Central memory CD8-positive, alpha-beta T cell (primary cell): Measurements from ENCODE around the gene GBP1.
"Not testable (repeated sequence)": the region's sequence is repeated elsewhere in the genome, so short reads cannot be mapped to it uniquely, and the experiment has no call there.

ENCODE experiments used
- ATAC-seq: fragments of 150-1000 bp; cut with Tn5 transposase; replicated peaks from 2 replicates; pipeline ENCODE4 v1.10.0; 2022; ENCODE audit warnings: mild to moderate bottlenecking, moderate FRiP score, moderate number of reproducible peaks; ENCODE audit not compliant: poor library complexity, severe bottlenecking; ENCODE audit errors: extremely low read depth
- DNase-seq, 2 donors: peaks; one replicate each; pipeline ENCODE4 v3.0.0; 2021; ENCODE audit warnings: low spot score in 2 of 2
- H3K27ac Mint-ChIP-seq: one replicate; pipeline ENCODE4 v1.8.0; 2022; ENCODE audit warnings: low read depth, mild to moderate bottlenecking, moderate library complexity, mixed read lengths
- H3K27me3 Mint-ChIP-seq: one replicate; pipeline ENCODE4 v1.8.0; 2022; ENCODE audit warnings: mixed read lengths
- H3K36me3 Mint-ChIP-seq: one replicate; pipeline ENCODE4 v1.8.0; 2022; ENCODE audit warnings: mild to moderate bottlenecking, moderate library complexity, mixed read lengths; ENCODE audit not compliant: insufficient read depth
- H3K4me1 Mint-ChIP-seq: one replicate; pipeline ENCODE4 v1.8.0; 2022; ENCODE audit warnings: mixed read lengths
- H3K4me3 Mint-ChIP-seq: one replicate; pipeline ENCODE4 v1.8.0; 2022; ENCODE audit warnings: mild to moderate bottlenecking, moderate library complexity, mixed read lengths
- H3K9me3 Mint-ChIP-seq: one replicate; pipeline ENCODE4 v1.8.0; 2022; ENCODE audit warnings: mixed read lengths

GBP1 gene

DNA sequence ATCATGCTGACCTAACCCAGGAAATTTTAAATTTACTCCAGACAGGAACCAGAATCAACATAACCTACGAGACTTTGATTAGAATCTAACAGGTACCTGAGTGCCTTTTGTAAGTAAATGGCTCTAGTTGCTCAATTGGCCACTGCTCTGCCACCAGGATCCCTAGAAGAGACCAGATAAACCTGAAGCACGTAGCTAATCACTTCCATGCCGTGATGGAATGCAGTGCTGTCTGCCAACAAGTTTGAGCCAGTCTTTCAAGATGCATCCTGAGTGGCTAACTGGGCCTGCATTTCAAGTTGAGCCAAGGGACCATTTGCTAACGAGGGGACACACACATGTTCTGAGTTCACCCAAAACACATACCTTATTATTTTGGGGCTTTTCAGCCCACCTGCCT, 15.8 kb downstream of the GBP1 start:
- H3K36me3 Mint-ChIP-seq, result peaks cover 35% of the 10 kb centered on the region

DNA sequence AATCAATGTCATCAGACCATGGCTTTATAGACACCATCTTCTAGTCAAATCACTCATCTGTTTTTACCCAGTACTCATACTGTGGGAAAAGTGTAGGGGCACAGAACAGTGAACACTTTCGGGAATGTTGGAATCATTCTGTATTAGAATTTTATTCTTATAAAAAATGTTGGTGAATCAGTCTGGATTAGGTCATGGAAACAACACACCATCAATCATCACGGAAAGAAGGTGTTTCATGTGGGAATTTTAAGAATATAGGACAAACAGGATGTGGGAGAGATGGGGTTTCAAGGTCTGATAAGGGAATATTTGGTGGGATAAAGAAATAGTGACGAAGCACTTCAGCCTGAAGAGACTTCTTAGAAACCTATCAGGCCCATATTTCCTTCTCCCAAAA, 17.3 kb downstream of the GBP1 start:
- no peaks in the 10 kb centered on the region for H3K27me3 Mint-ChIP-seq
- no peaks in the 10 kb centered on the region for H3K4me1 Mint-ChIP-seq
- H3K4me3 Mint-ChIP-seq, result no peak overlapping the region
- peaks cover 4% of the 10 kb centered on the region for H3K9me3 Mint-ChIP-seq
- DNase-seq (no peak), ATAC-seq (no peak)
- peaks cover 24% of the 10 kb centered on the region for H3K36me3 Mint-ChIP-seq
- H3K27ac Mint-ChIP-seq, result no peak overlapping the region

More for the DNA sequence above, 15.8 kb downstream of the GBP1 start:
- not testable (repeated sequence) for H3K27me3 Mint-ChIP-seq, H3K27ac Mint-ChIP-seq, H3K4me1 Mint-ChIP-seq, DNase-seq, ATAC-seq, H3K4me3 Mint-ChIP-seq, H3K9me3 Mint-ChIP-seq

DNA sequence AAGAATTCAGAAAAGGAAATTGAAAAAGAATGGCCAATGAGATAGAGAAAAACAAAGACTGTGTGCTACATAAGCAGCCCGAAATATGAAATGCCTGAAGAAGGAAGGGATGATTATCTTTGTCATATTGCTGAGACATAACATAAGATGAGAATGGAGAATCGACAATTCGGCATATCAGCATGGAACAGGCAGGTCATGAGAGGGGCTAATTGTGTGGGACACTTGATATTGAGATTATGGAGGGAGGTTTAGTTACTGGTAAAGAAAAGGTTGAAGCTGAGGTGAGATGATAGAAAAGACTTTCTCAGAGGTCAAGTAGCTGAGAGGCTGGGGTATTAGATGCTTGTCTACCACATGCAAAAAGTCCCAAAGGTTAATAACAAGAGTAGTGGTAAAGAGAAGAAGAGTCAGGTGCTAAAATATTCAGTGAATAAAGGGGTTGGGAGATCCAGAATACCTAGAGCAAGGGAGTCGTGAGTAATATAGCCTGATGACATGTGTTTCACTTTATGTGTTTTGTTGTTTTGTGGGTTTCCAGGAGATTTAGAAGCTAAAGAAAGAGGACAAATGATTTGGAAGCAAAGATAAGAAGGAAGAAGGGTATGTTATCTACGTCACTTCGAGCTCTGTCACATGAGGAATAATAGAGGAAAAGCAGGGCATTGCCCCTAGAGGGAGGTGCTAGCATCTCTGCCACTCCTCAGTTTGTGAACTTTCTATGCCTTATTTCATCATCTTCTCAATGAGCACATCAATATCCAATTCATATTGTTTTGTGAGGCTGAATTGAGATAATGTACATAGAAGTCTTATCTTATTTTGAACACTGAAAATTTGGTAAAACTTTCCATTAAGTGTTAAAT, 18.5 kb downstream of the GBP1 start:
- H3K27me3 Mint-ChIP-seq, H3K9me3 Mint-ChIP-seq, H3K4me1 Mint-ChIP-seq, H3K4me3 Mint-ChIP-seq, H3K27ac Mint-ChIP-seq, DNase-seq: not testable (repeated sequence)
- ATAC-seq, result peak; percentile 54
- peaks cover 19% of the 10 kb centered on the region for H3K36me3 Mint-ChIP-seq

DNA sequence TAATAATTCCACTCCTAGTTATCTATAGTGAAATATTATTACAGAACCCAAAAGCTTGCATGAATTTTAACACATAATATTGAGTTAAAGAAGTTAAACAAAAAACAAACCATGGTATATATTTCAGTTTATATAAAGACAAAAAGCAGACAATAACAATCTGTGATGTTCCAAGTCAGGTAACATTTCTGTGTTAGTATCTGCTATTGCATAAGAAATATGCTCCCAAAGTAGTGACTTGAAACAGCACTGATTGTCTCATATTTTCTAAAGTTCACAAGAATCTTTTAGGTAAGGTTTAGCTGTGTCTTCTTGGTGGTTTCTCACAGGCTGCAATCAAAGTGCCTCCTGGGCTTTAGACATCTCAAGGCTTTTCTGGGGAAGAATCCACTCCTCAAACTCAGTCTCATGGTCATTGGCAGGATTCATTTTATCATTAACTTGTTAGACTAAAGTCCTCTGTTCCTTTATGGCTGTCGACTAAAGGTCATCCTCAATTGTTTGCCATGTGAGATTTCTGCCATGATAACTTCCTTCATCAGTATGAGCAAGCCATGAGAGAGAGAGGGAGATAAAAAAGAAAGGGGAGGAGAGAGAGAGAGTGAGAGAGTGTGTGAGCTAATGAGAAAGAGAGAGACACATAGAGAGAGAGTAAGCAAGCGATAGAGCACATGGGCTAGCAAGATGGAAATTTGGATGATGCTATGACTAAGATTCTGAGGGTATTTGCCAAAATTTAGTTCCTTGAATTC, 19.9 kb downstream of the GBP1 start:
- Mint-ChIP-seq H3K27ac (no peak overlapping the region), H3K4me1 (peaks cover 15% of the 10 kb centered on the region), H3K9me3 (peaks cover 5% of the 10 kb centered on the region), H3K4me3 (no peak overlapping the region), H3K36me3 (peaks cover 10% of the 10 kb centered on the region), H3K27me3 (no peaks in the 10 kb centered on the region)
- DNase-seq (no peak), ATAC-seq (no peak)

DNA sequence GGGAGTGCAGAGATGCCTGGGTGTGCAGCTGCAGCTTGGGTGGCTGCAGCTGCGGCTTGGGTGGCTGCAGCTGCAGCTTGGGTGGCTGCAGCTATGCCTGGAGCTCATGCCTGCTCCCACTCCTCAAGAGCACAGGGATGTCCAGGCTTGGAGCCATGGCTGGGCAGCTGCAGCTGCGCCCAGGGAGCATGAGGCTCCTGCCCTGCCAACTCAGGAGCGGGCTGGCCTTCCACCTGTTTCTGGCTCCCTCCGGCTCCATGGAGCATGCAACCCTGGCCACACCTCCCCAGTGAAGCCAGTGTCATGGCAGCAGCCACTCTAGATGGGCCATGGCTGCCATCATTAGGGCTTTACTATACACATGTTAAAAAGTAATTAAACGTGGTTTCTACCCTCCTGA, 21.1 kb downstream of the GBP1 start:
- no peak for ATAC-seq
- DNase-seq, result no peak
- Mint-ChIP-seq H3K4me3 (no peak overlapping the region), H3K9me3 (peaks cover 5% of the 10 kb centered on the region), H3K4me1 (peaks cover 24% of the 10 kb centered on the region), H3K27me3 (no peaks in the 10 kb centered on the region), H3K36me3 (peaks cover 6% of the 10 kb centered on the region), H3K27ac (no peak overlapping the region)

DNA sequence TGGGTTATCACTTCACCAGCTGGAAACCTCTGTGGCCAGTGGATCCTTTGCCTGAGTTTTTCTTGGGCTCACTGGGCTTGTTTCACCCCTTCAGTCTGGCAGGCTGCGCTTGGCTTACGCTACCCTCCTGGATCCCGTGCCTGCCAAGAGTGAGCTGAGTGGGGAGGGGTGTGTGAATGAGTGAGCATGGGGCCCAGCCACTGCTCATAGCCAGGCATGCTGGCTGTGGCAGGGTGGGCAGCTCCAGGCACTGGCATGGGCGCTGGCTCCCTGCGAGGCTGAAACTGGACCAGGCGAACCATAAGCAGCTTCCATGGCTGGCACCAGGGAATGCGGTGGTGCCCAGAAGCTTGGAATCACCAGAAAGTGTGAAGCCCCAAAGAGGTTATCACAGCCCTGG, 22.5 kb downstream of the GBP1 start:
- Mint-ChIP-seq H3K27ac (no peak overlapping the region), H3K4me1 (peaks cover 32% of the 10 kb centered on the region), H3K9me3 (peaks cover 5% of the 10 kb centered on the region), H3K36me3 (peaks cover 5% of the 10 kb centered on the region), H3K27me3 (no peaks in the 10 kb centered on the region), H3K4me3 (no peak overlapping the region)
- DNase-seq (no peak), ATAC-seq (no peak)

DNA sequence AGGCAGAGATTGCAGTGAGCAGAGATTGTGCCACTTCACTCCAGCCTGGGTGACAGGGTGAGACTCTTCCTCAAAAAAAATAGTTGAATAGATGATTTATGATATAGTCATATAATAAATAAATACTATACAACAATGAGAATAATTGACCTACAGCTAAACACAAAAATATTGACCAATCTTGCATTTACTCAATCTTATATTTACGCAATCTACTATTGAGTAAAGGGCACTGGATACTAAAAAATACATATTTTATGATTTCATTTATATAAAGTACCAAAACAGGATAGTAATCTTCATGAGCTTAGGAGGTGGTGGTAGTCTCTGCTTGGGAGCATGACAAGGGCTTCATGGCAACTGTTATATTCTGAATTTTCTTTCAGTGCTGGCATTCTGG, 23.3 kb downstream of the GBP1 start:
- ATAC-seq, result no peak

DNA sequence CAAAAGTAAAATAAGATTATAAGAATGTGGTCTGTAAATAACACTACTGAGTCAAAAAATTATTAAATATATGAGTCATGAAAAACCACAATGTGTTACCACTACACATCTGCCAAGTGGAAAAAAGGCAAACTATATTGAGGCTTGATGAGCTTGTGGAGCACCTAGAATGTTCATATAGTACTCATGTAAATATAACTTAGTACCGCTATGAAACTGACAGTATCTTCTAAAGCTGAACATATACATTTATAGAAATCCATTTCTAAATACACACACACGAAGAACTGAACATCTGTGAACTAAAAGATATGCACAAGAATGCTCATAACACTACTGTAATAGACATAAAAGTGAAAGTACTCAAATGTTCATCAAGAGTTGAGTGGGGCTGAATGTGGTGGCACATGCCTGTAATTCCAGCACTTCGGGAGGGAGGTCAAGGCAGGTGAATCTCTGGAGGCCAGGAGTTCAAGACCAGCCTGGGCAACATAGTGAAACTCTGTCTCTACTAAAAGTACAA, 23.8 kb downstream of the GBP1 start:
- Mint-ChIP-seq H3K4me1 (peaks cover 32% of the 10 kb centered on the region), H3K27me3 (no peaks in the 10 kb centered on the region), H3K27ac (peak overlapping the region; percentile 80), H3K9me3 (peaks cover 5% of the 10 kb centered on the region), H3K36me3 (peaks cover 5% of the 10 kb centered on the region), H3K4me3 (peak overlapping the region; percentile 33)
- DNase-seq (no peak), ATAC-seq (peak; percentile 73)

More for the DNA sequence above, 23.3 kb downstream of the GBP1 start:
- Mint-ChIP-seq H3K4me1 (peaks cover 32% of the 10 kb centered on the region), H3K27ac (peak overlapping the region; percentile 80), H3K36me3 (peaks cover 5% of the 10 kb centered on the region), H3K4me3 (peak overlapping the region; percentile 33), H3K9me3 (peaks cover 5% of the 10 kb centered on the region), H3K27me3 (no peaks in the 10 kb centered on the region)
- no peak for DNase-seq

DNA sequence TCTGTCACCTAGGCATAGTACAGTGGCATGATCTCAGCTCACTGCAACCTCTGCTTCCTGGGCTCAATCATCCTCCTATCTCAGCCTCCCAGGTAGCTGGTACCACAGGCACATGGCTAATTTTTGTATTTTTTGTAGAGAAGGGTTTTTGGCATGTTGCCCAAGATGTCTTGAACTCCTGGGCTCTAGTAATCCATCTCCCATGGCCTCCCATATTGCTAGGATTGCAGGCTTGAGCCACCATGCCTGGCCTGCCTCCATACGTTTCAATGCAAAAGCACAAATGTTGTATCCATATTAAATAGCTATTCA, 24.7 kb downstream of the GBP1 start:
- H3K36me3 Mint-ChIP-seq, result peaks cover 5% of the 10 kb centered on the region
- no peak overlapping the region for H3K27ac Mint-ChIP-seq
- DNase-seq (no peak), ATAC-seq (no peak)
- H3K4me1 Mint-ChIP-seq, result peaks cover 37% of the 10 kb centered on the region
- H3K27me3 Mint-ChIP-seq, result no peaks in the 10 kb centered on the region
- no peak overlapping the region for H3K4me3 Mint-ChIP-seq
- peaks cover 5% of the 10 kb centered on the region for H3K9me3 Mint-ChIP-seq

DNA sequence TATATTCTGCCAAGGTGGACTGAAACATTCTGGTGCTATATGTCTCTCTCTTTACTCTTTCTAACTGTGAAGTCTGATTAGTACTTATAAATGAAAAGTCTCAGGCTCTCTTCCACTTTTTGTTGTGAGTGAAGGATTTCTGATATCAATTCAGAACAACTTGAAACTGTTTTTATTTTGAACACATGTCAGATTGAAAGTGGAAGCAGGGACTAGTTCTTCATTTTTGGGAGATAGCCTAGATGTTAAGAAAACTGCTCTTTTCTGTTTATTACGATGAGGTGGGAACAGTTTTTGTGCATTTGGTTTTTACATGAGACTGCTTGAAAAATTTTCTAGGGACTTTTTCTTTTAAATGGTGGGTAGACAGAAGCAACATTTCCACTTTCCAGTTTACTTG, 27.8 kb downstream of the GBP1 start:
- no peaks in the 10 kb centered on the region for H3K9me3 Mint-ChIP-seq
- H3K4me3 Mint-ChIP-seq, result no peak overlapping the region
- ATAC-seq (no peak), DNase-seq (no peak)
- H3K27ac Mint-ChIP-seq, result no peak overlapping the region
- peaks cover 63% of the 10 kb centered on the region for H3K4me1 Mint-ChIP-seq
- peaks cover 2% of the 10 kb centered on the region for H3K36me3 Mint-ChIP-seq
- no peaks in the 10 kb centered on the region for H3K27me3 Mint-ChIP-seq

DNA sequence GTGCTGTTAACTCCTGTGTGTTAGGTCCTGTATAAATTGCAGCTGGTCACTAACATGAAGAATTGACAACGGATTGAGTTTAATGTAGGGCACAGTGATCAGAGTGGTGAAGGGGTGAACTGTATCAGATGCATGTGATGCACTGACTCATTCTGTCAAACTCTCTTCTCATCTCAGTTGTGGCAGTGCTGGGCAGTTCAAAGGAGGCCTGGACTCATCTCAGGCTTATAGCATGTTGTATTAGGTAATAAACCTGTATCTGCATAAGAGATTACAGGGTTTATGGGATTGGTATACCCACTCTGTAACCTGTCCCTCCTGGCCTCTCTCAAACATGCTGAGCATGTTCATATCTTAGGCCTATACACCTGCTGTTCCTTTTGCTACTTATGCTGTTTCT, 29.9 kb downstream of the GBP1 start:
- ATAC-seq (no peak), DNase-seq (no peak)
- Mint-ChIP-seq H3K27me3 (no peaks in the 10 kb centered on the region), H3K4me3 (no peak overlapping the region), H3K36me3 (peaks cover 2% of the 10 kb centered on the region), H3K27ac (peak overlapping the region; percentile 68), H3K9me3 (peaks cover 6% of the 10 kb centered on the region), H3K4me1 (peaks cover 60% of the 10 kb centered on the region)

DNA sequence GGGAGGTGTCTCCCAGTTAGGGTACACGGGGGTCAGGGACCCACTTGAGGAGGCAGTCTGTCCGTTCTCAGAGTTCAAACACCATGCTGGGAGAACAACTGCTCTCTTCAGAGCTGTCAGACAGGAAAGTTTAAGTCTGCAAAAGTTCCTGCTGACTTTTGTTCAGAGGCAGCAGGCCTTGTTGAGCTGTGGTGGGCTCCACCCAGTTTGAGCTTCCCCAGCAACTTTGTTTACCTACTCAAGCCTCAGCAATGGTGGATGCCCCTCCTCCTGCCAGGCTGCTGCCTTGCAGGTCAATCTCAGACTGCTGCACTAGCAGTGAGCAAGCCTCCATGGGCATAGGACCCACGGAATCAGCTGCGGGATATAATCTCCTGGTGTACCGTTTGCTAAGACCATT, 31.0 kb downstream of the GBP1 start:
- H3K9me3 Mint-ChIP-seq, H3K4me3 Mint-ChIP-seq, DNase-seq, H3K36me3 Mint-ChIP-seq, H3K27me3 Mint-ChIP-seq, ATAC-seq: not testable (repeated sequence)
- Mint-ChIP-seq H3K27ac (peak overlapping the region; percentile 35), H3K4me1 (peaks cover 61% of the 10 kb centered on the region)

DNA sequence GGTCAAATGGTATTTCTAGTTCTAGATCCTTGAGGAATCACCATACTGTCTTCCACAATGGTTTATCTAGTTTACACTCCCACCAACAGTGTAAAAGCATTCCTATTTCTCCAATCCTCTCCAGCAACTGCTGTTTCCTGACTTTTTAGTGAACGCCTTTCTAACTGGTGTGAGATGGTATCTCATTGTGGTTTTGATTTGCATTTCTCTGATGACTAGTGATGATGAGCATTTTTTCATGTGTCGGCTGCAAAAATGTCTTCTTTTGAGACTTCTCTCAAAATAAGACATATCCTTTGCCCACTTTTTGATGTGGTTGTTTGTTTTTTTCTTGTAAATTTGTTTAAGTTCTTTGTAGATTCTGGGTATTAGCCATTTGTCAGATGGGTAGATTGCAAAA, 36.0 kb downstream of the GBP1 start:
- peak overlapping the region; percentile 86 for H3K27ac Mint-ChIP-seq
- not testable (repeated sequence) for H3K27me3 Mint-ChIP-seq, DNase-seq, H3K36me3 Mint-ChIP-seq
- H3K9me3 Mint-ChIP-seq, result peaks cover 11% of the 10 kb centered on the region
- H3K4me1 Mint-ChIP-seq, result peaks cover 44% of the 10 kb centered on the region
- H3K4me3 Mint-ChIP-seq, result peak overlapping the region; percentile 56
- ATAC-seq, result peak; percentile 40
